PC-3 (cell line): ENCODE data around the gene CD244. TPM values are rescaled to one million over a fixed set of nuclear protein-coding genes. Genes with fewer than 3 reads are reported as not detected.
A peak's percentile ranks its signal among the peaks of the same experiment; 100 is the strongest.

ENCODE experiments used
- ATAC-seq: fragments of 200-7000 bp; cut with Tn5 transposase; 2 replicates; pipeline ENCODE4 v1.9.1; 2020; ENCODE audit warnings: mild to moderate bottlenecking, moderate library complexity
- Bru-seq: library from RNA; stranded (reverse); fragments of 400-500 nt; gene quantifications from one replicate; lab custom pipeline; 2021; lab: Mats Ljungman, UMichigan
- BruChase-seq, 2 experiments: library from RNA; stranded (reverse); fragments of 400-500 nt; gene quantifications; one replicate each; lab custom pipeline; 2021; lab: Mats Ljungman, UMichigan
- BruUV-seq: library from RNA; stranded (reverse); fragments of 400-500 nt; replicated peaks from 2 replicates; lab custom pipeline; 2021; lab: Mats Ljungman, UMichigan
- CTCF ChIA-PET: fragments of 300-600 bp; sonication (Branson Sonifier 250); formaldehyde crosslinking; loops from one replicate; lab custom pipeline; 2022; ENCODE audit warnings: antibody characterized with exemption; lab: Charles Lee
- POLR2A ChIA-PET: fragments of 300-600 bp; sonication (Branson Sonifier 250); formaldehyde crosslinking; loops from one replicate; lab custom pipeline; 2022; ENCODE audit warnings: antibody characterized with exemption; ENCODE audit not compliant: unreplicated experiment; lab: Charles Lee
- DNase-seq: peaks from one replicate; pipeline ENCODE4 v3.0.0-alpha.2; 2015
- H2AFZ ChIP-seq: fragments of 300-600 bp; sonication (generic); 2 replicates; pipeline ENCODE4 v1.6.0; 2016; ENCODE audit warnings: antibody characterized with exemption, low read length
- H3F3A ChIP-seq: fragments of 300-600 bp; sonication (generic); one replicate; pipeline ENCODE4 v1.6.0; 2017; ENCODE audit warnings: antibody characterized with exemption, low read length, control low read depth, mild to moderate bottlenecking; ENCODE audit not compliant: unreplicated experiment
- H3K27ac ChIP-seq: fragments of 300-600 bp; sonication (generic); 2 replicates; pipeline ENCODE4 v1.5.1; 2016; ENCODE audit warnings: mild to moderate bottlenecking, low read length
- H3K27me3 ChIP-seq: fragments of 300-600 bp; sonication (generic); 2 replicates; pipeline ENCODE4 v1.6.1; 2016; ENCODE audit warnings: low read length, mixed read lengths
- H3K36me3 ChIP-seq: fragments of 300-600 bp; sonication (generic); 2 replicates; pipeline ENCODE4 v1.6.1; 2016; ENCODE audit warnings: low read depth, mixed run types, low read length, mixed read lengths
- H3K4me1 ChIP-seq: fragments of 300-600 bp; sonication (generic); 2 replicates; pipeline ENCODE4 v1.5.1; 2016; ENCODE audit warnings: low read length; ENCODE audit not compliant: insufficient read depth
- H3K4me2 ChIP-seq: fragments of 300-600 bp; sonication (generic); 2 replicates; pipeline ENCODE4 v1.6.0; 2016; ENCODE audit warnings: low read length
- H3K4me3 ChIP-seq: fragments of 300-600 bp; sonication (generic); 2 replicates; pipeline ENCODE4 v1.5.1; 2016; ENCODE audit warnings: mild to moderate bottlenecking, low read length, mixed read lengths
- H3K79me2 ChIP-seq: fragments of 300-600 bp; sonication (generic); 2 replicates; pipeline ENCODE4 v1.6.1; 2017; ENCODE audit warnings: low read length, mixed read lengths
- H3K9ac ChIP-seq: fragments of 300-600 bp; sonication (generic); 2 replicates; pipeline ENCODE4 v1.6.0; 2016; ENCODE audit warnings: mild to moderate bottlenecking, low read length
- H3K9me2 ChIP-seq: fragments of 300-600 bp; sonication (generic); replicated peaks from 2 replicates; pipeline ENCODE4 v1.6.1; 2016; ENCODE audit warnings: mixed run types, low read length, mixed read lengths
- H3K9me3 ChIP-seq: fragments of 300-600 bp; sonication (generic); 2 replicates; pipeline ENCODE4 v1.6.1; 2016; ENCODE audit warnings: low read length, mixed read lengths
- H4K20me1 ChIP-seq: fragments of 300-600 bp; sonication (generic); 2 replicates; pipeline ENCODE4 v1.6.1; 2016; ENCODE audit warnings: low read length, mixed read lengths
- EZH2 ChIP-seq: fragments of 300-600 bp; sonication (generic); IDR thresholded peaks from one replicate; pipeline ENCODE4 v1.6.1; 2017; ENCODE audit warnings: antibody characterized with exemption, mild to moderate bottlenecking, low read length; ENCODE audit not compliant: unreplicated experiment
- EZH2phosphoT487 ChIP-seq: fragments of 300-600 bp; sonication (generic); IDR thresholded peaks from 2 replicates; pipeline ENCODE4 v1.6.1; 2018; ENCODE audit warnings: mild to moderate bottlenecking, antibody characterized with exemption, low read length, borderline replicate concordance
- intact Hi-C: fragments of 100-400 bp; cut with micrococcal nuclease; formaldehyde crosslinking; loops from 2 replicates; pipeline ENCODE4 v1.9.0; 2023
- long read RNA-seq: library from polyadenylated mRNA; unstranded; transcript quantifications from one replicate; pipeline ENCODE4 v2.0.0, GENCODE V29; 2021; ENCODE audit not compliant: unreplicated experiment
- total RNA-seq: library from RNA; depleted of rRNA; stranded (reverse); fragments of >200 nt; gene quantifications from 2 replicates; pipeline ENCODE4 v1.2.3, GENCODE V29; 2014; rRNA removed
- TF ChIP-seq, protein P1 (sequence below): fragments of 300-600 bp; sonication (generic); conservative IDR thresholded peaks from 2 replicates; pipeline ENCODE4 v1.5.1; 2017; ENCODE audit warnings: antibody characterized with exemption, low read depth, mild to moderate bottlenecking, low read length

Gene CD244, protein sequence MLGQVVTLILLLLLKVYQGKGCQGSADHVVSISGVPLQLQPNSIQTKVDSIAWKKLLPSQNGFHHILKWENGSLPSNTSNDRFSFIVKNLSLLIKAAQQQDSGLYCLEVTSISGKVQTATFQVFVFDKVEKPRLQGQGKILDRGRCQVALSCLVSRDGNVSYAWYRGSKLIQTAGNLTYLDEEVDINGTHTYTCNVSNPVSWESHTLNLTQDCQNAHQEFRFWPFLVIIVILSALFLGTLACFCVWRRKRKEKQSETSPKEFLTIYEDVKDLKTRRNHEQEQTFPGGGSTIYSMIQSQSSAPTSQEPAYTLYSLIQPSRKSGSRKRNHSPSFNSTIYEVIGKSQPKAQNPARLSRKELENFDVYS
- total RNA-seq (not detected in 2 replicates), Bru-seq, nascent RNA (percentile 10 among the genes with signal in this experiment), BruChase-seq, experiment 1, labeled RNA remaining after a 6-hour chase (percentile 7 among the genes with signal in this experiment), BruChase-seq, experiment 2, labeled RNA remaining after a 2-hour chase (percentile 5 among the genes with signal in this experiment)
- long read RNA-seq: 0 reads

DNA sequence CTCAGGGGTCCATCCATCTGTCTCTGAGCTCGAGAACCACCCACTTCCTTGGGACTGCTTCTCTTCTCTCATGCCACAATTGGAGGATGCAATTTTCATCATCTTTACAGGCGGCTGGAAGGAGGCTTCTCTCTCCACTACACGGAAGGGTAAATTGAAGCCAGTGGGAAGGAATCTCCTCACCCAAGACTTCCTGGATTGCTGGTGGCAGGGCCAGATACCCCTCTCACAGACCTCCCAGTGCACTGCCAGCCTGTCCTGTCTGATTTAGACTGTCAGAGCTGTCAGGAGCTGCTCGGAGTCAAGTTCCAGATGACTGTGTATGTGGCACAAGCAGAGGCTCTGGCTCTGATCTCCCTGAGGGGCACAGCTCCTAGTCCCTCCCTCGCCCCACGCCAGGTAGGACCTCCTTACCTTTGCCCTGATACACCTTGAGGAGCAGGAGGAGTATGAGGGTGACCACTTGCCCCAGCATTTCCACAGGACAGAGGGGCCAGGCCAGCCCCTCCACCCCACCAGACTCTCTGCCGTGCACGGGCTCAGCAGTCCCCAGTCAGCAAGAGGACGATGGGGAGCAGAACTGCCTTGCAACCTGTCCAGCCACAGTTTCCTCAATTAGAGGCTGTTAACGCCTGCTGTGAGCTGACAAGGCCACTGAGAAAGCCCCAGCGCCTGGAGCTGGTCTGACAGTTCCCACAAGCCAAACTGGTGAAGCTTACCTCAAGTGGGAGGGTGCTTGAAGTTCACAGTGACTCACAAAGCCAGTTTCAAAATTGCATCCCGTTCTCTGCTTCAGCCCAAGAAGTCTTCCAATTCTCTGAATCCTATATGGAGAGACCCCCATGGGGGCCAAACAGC, at the start of gene CD244:
CD244 (minus strand) TSS at position 685 of the 858 bp plus-strand sequence; CDS start at position 475, 210 bp downstream.
- Histone ChIP-seq H3K9ac (no peak within 1 kb of the TSS), H3K79me2 (no peaks in the 10 kb centered on the region), H3F3A (no peaks in the 10 kb centered on the region), H3K9me2 (no peaks in the 10 kb centered on the region), H3K4me2 (0 out of 2 replicates have a peak within 1 kb of the TSS, but pooled peaks have one; percentile 3), H3K36me3 (no peaks in the 10 kb centered on the region), H3K9me3 (no peaks in the 10 kb centered on the region), H3K4me3 (no peak within 1 kb of the TSS), H3K4me1 (peaks cover 8% of the 10 kb centered on the region), H3K27me3 (no peaks in the 10 kb centered on the region), H4K20me1 (no peaks in the 10 kb centered on the region), H3K27ac (no peak within 1 kb of the TSS), H2AFZ (peak within 1 kb of the TSS; percentile 19; the same call in 1 of the 2 replicates)
- POLR2A ChIA-PET: no interaction called here
- DNase-seq (peak; percentile 64), ATAC-seq (peak; percentile 59)
- intact Hi-C loops: no loop called here
- no TSS peak for BruUV-seq
- CTCF ChIA-PET: interaction anchor here (0.6 kb wide), 1 partner anchor 28 kb away, joined by 3 read pairs; no protein-coding TSS in a partner anchor
- no peak for TF ChIP-seq EZH2phosphoT487
- TF ChIP-seq EZH2: no peak

- Histone ChIP-seq H3K9ac (no peak overlapping the region), H3K36me3 (no peaks in the 10 kb centered on the region), H4K20me1 (no peaks in the 10 kb centered on the region), H3K27me3 (no peaks in the 10 kb centered on the region), H3K4me1 (peaks cover 12% of the 10 kb centered on the region), H2AFZ (no peak overlapping the region), H3K4me3 (no peak overlapping the region), H3K79me2 (no peaks in the 10 kb centered on the region), H3F3A (peaks cover 11% of the 10 kb centered on the region), H3K9me2 (no peaks in the 10 kb centered on the region), H3K4me2 (no peak overlapping the region), H3K9me3 (no peaks in the 10 kb centered on the region), H3K27ac (no peak overlapping the region)
- ChIA-PET CTCF (no interaction called here), POLR2A (no interaction called here)
- intact Hi-C loops: no loop called here
- BruUV-seq: no TSS peak
- TF ChIP-seq, protein P1, sequence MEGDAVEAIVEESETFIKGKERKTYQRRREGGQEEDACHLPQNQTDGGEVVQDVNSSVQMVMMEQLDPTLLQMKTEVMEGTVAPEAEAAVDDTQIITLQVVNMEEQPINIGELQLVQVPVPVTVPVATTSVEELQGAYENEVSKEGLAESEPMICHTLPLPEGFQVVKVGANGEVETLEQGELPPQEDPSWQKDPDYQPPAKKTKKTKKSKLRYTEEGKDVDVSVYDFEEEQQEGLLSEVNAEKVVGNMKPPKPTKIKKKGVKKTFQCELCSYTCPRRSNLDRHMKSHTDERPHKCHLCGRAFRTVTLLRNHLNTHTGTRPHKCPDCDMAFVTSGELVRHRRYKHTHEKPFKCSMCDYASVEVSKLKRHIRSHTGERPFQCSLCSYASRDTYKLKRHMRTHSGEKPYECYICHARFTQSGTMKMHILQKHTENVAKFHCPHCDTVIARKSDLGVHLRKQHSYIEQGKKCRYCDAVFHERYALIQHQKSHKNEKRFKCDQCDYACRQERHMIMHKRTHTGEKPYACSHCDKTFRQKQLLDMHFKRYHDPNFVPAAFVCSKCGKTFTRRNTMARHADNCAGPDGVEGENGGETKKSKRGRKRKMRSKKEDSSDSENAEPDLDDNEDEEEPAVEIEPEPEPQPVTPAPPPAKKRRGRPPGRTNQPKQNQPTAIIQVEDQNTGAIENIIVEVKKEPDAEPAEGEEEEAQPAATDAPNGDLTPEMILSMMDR: no peak
- TF ChIP-seq EZH2 (no peak), EZH2phosphoT487 (no peak)
- DNase-seq (no peak), ATAC-seq (no peak)
These were observed 49.2 kb upstream of the CD244 start for GRCh38 chr1:160911925-160912324.

DNA sequence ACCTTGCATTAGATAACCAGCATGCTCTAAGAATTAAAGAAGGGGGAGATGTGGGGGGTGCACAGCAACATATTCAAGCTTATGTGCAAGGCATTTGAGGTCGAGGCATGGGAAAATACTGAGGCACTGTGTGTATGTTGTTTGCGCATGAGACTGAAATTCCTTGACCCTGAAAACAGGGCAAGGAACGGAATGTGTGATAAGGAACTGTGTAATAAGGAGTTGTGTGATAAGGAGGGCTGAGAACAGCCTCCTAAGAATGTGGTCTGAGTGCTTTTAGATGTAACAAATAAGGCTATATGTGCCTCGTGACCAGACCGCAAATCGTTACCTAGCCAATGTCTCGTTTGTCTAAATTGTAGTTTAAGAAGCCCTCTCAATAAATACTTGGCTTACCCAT, 48.8 kb upstream of the CD244 start:
- Histone ChIP-seq H3K4me3 (no peak overlapping the region), H3K9me2 (no peaks in the 10 kb centered on the region), H3K9ac (no peak overlapping the region), H3K4me1 (peaks cover 10% of the 10 kb centered on the region), H3K79me2 (no peaks in the 10 kb centered on the region), H4K20me1 (no peaks in the 10 kb centered on the region), H2AFZ (no peak overlapping the region), H3F3A (peaks cover 10% of the 10 kb centered on the region), H3K27ac (no peak overlapping the region), H3K4me2 (no peak overlapping the region), H3K9me3 (no peaks in the 10 kb centered on the region), H3K36me3 (no peaks in the 10 kb centered on the region), H3K27me3 (no peaks in the 10 kb centered on the region)
- intact Hi-C loops: no loop called here
- no TSS peak for BruUV-seq
- ATAC-seq: no peak
- no peak for TF ChIP-seq EZH2phosphoT487
- POLR2A ChIA-PET: no interaction called here
- no peak for DNase-seq
- CTCF ChIA-PET: no interaction called here
